HFFc6 (cell line): ENCODE measurements around the gene ARHGEF4. TPM values are rescaled to one million over a fixed set of nuclear protein-coding genes. Genes with fewer than 3 reads are reported as not detected.

Experiments
- DNase-seq: peaks from one replicate; pipeline ENCODE4 v3.0.0-alpha.2; 2018
- H3K27ac Mint-ChIP-seq: 2 replicates; pipeline ENCODE4 v1.8.0; 2020; ENCODE audit warnings: mild to moderate bottlenecking, mixed read lengths
- H3K27me3 Mint-ChIP-seq: 2 replicates; pipeline ENCODE4 v1.8.0; 2021; ENCODE audit warnings: mild to moderate bottlenecking, moderate library complexity, mixed read lengths; ENCODE audit not compliant: insufficient read depth
- H3K36me3 Mint-ChIP-seq: 2 replicates; pipeline ENCODE4 v1.8.0; 2021; ENCODE audit warnings: low read depth, mixed read lengths
- H3K4me1 Mint-ChIP-seq: 2 replicates; pipeline ENCODE4 v1.8.0; 2020; ENCODE audit warnings: low read depth, mixed read lengths
- H3K4me3 Mint-ChIP-seq: 2 replicates; pipeline ENCODE4 v1.8.0; 2020; ENCODE audit warnings: mild to moderate bottlenecking, moderate library complexity, mixed read lengths
- H3K9me3 Mint-ChIP-seq: 2 replicates; pipeline ENCODE4 v1.8.0; 2020; ENCODE audit warnings: mild to moderate bottlenecking, mixed read lengths
- CTCF ChIP-seq: fragments of 200-600 bp; sonication (generic); IDR thresholded peaks from 2 replicates; pipeline ENCODE4 v1.5.0; 2021; ENCODE audit warnings: antibody characterized with exemption, mild to moderate bottlenecking
- total RNA-seq, 6 experiments: library from RNA; stranded (reverse); fragmentation: NEBNext Ultra II Directional; extraction: Animal tissue kit (Norgen Biotek cat#: 25700); gene quantifications; 2 replicates in 1 of 6; 3 replicates in 5 of 6; pipeline ENCODE4 v1.2.3, GENCODE V29; 2021

The ARHGEF4 gene
- total RNA-seq, 6 experiments from 2014 or later: 0.94 to 2.2 (median 1.4) TPM

DNA sequence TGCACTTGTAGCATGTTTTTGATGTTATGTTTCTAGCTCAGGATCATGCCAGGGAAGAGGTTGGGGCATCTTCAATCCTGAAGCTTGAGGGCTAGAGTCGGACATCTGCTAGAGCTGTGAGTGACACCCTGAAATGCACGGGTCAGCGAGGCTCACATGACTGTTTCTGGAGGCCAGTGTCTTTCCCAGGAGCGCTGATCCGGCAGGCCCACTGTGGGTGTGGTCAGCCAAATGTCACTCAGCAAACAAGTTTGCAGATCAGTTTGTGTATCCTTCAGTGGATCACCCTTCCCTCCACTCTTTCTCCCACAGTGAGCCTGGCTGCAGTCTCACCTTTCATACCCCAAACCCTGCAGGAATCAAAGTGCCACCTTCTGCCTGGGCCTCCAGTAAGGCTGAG is 23.0 kb upstream of the ARHGEF4 start:
- no peak overlapping the region for H3K27ac Mint-ChIP-seq
- TF ChIP-seq CTCF: no peak
- no peaks in the 10 kb centered on the region for H3K4me1 Mint-ChIP-seq
- H3K4me3 Mint-ChIP-seq: no peak overlapping the region
- no peaks in the 10 kb centered on the region for H3K36me3 Mint-ChIP-seq
- no peak for DNase-seq
- no peaks in the 10 kb centered on the region for H3K9me3 Mint-ChIP-seq
- H3K27me3 Mint-ChIP-seq: peaks cover 14% of the 10 kb centered on the region

DNA sequence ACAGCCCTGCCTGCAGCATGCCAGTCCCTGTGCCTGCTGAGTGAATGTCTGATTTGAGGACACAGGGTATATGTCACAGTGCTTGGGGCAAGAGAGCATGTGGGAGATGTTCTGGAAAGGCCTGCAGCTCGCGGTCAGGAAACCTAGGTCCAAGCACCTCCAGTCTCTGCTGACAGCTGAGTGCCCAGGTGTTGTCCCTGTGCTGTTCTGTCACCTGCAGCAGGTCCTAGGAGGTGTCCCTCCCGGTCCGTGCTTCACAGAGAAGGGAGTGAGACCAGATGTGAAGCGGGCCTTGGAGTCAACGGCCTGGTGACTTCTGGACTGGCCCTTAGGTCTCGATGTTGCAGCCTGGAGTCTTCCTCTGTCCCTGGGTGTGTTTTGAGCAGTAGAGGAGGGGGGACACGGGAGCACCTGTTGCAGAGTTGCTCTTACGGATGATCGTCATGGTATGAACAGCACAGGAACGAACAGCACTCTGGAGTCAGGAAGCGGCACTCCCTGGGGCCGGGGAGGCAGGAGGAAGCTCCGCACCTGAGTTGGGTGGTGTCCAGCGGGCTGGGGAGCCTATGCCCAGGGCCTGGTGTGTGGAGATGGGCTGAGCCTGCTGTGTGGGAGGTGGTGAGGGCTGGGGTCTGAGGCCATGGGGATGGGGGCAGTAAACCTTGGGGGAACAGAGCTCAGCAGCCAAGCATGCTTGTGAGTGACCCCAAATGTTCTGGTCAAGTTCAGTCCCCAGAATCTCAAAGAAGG is 21.6 kb upstream of the ARHGEF4 start:
- Mint-ChIP-seq H3K4me3 (no peak overlapping the region), H3K27ac (no peak overlapping the region), H3K4me1 (no peaks in the 10 kb centered on the region), H3K36me3 (no peaks in the 10 kb centered on the region), H3K9me3 (no peaks in the 10 kb centered on the region), H3K27me3 (peaks cover 15% of the 10 kb centered on the region)
- TF ChIP-seq CTCF: no peak
- no peak for DNase-seq

- no peaks in the 10 kb centered on the region for H3K36me3 Mint-ChIP-seq
- no peak overlapping the region for H3K27ac Mint-ChIP-seq
- H3K27me3 Mint-ChIP-seq: peaks cover 16% of the 10 kb centered on the region
- H3K4me1 Mint-ChIP-seq: no peaks in the 10 kb centered on the region
- no peak for TF ChIP-seq CTCF
- no peaks in the 10 kb centered on the region for H3K9me3 Mint-ChIP-seq
- H3K4me3 Mint-ChIP-seq: no peak overlapping the region
- DNase-seq: no peak
Measured at GRCh38 chr2:130818809-130819208, 17.9 kb upstream of the ARHGEF4 start.

DNA sequence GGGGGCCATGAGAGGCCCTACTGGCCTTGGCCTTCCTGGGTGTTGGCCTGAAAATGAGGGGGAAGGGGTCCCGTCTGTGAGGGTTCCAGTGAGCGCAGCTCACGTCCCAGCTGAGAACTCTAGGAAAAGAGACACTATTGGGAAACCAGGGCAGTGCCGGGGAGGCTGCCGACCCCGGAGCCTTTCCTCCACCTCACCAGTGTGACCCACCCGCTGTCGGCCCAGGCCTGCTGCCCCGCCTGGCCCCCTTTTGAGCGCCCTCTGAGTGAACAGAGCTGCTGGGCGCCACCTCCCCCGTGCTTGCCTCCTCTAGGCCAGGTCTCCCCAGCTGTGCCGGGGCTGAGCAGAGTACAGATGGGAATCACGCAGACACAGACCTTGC is 17.5 kb upstream of the ARHGEF4 start:
- Mint-ChIP-seq H3K27me3 (peaks cover 16% of the 10 kb centered on the region), H3K4me3 (no peak overlapping the region), H3K36me3 (no peaks in the 10 kb centered on the region), H3K9me3 (no peaks in the 10 kb centered on the region), H3K27ac (no peak overlapping the region), H3K4me1 (peaks cover 3% of the 10 kb centered on the region; the same call in 1 of the 2 replicates)
- TF ChIP-seq CTCF: no peak
- DNase-seq: no peak

- TF ChIP-seq CTCF: no peak
- no peak for DNase-seq
- Mint-ChIP-seq H3K4me3 (no peak overlapping the region), H3K4me1 (peaks cover 8% of the 10 kb centered on the region; the same call in 1 of the 2 replicates), H3K36me3 (no peaks in the 10 kb centered on the region), H3K27me3 (peaks cover 16% of the 10 kb centered on the region), H3K27ac (no peak overlapping the region), H3K9me3 (no peaks in the 10 kb centered on the region)
Measured at GRCh38 chr2:130819608-130820278, 17.0 kb upstream of the ARHGEF4 start.
